CD4-positive, alpha-beta T cell treated with Interleukin-15 for 4 hours (primary cell): ENCODE data around the gene TMPRSS4.
"Not testable (repeated sequence)": the region's sequence is repeated elsewhere in the genome, so short reads cannot be mapped to it uniquely, and the experiment has no call there.

Source experiments
- DNase-seq: peaks from one replicate; pipeline ENCODE4 v3.0.0-alpha.2; 2020; ENCODE audit warnings: low spot score

The TMPRSS4 gene

GRCh38 chr11:118056806-118057205 is 20.1 kb upstream of the TMPRSS4 start:
- no peak for DNase-seq

GRCh38 chr11:118057251-118058145 is 19.4 kb upstream of the TMPRSS4 start:
- DNase-seq, result no peak

- no peak for DNase-seq
Measured at GRCh38 chr11:118058311-118059245, 18.3 kb upstream of the TMPRSS4 start.

GRCh38 chr11:118059246-118059940 is 17.5 kb upstream of the TMPRSS4 start:
- no peak for DNase-seq

GRCh38 chr11:118060081-118060661 is 16.7 kb upstream of the TMPRSS4 start:
- DNase-seq, result no peak

GRCh38 chr11:118060869-118061268 is 16.0 kb upstream of the TMPRSS4 start:
- no peak for DNase-seq

GRCh38 chr11:118061586-118062125 is 15.2 kb upstream of the TMPRSS4 start:
- DNase-seq, result no peak

- not testable (repeated sequence) for DNase-seq
Measured at GRCh38 chr11:118062181-118062580, 14.7 kb upstream of the TMPRSS4 start.

GRCh38 chr11:118062631-118063030 is 14.2 kb upstream of the TMPRSS4 start:
- DNase-seq, result not testable (repeated sequence)

GRCh38 chr11:118064956-118065355 is 11.9 kb upstream of the TMPRSS4 start:
- DNase-seq, result no peak

- DNase-seq, result no peak
Measured at GRCh38 chr11:118065384-118065783, 11.5 kb upstream of the TMPRSS4 start.

- no peak for DNase-seq
Measured at GRCh38 chr11:118067006-118067405, 9.9 kb upstream of the TMPRSS4 start.

- DNase-seq, result no peak
Measured at GRCh38 chr11:118068206-118068944, 8.5 kb upstream of the TMPRSS4 start.

GRCh38 chr11:118068945-118069612 is 7.8 kb upstream of the TMPRSS4 start:
- DNase-seq, result no peak

- no peak for DNase-seq
Measured at GRCh38 chr11:118071416-118072030, 5.4 kb upstream of the TMPRSS4 start.

- DNase-seq, result no peak
Measured at GRCh38 chr11:118073554-118073953, 3.3 kb upstream of the TMPRSS4 start.

GRCh38 chr11:118074091-118074685 is 2.7 kb upstream of the TMPRSS4 start:
- DNase-seq, result no peak

- no peak for DNase-seq
Measured at GRCh38 chr11:118074785-118075184, 2.1 kb upstream of the TMPRSS4 start.

- DNase-seq, result no peak
Measured at GRCh38 chr11:118078911-118079411, 2.1 kb downstream of the TMPRSS4 start.
